Endothelial cell of umbilical vein (primary cell): ENCODE results near the gene SPRN. TPM values are rescaled to one million over a fixed set of nuclear protein-coding genes. Genes with fewer than 3 reads are reported as not detected.

Experiments used
- BruUV-seq: library from RNA; stranded (reverse); fragments of 400-500 nt; replicated peaks from 2 replicates; lab custom pipeline; 2021; lab: Mats Ljungman, UMichigan
- CTCF ChIA-PET: fragments of 300-600, 350-600 bp; sonication (Branson Sonifier 250); formaldehyde crosslinking; loops from one replicate; lab custom pipeline; 2021; ENCODE audit warnings: antibody characterized with exemption, inconsistent platforms; lab: Charles Lee
- POLR2A ChIA-PET: fragments of 300-600, 350-600 bp; sonication (Branson Sonifier 250); formaldehyde crosslinking; loops from one replicate; lab custom pipeline; 2021; ENCODE audit warnings: antibody characterized with exemption, inconsistent platforms; lab: Charles Lee
- DNase-seq: peaks from one replicate; pipeline ENCODE4 v3.0.0-alpha.2; 2011; ENCODE audit warnings: low read depth, low spot score
- FAIRE-seq: peaks from 2 replicates; lab custom pipeline; 2011; peaks lifted over from hg19 to GRCh38; lab: Jason Lieb, UNC
- H2AFZ ChIP-seq: 2 replicates; pipeline ENCODE4 v1.6.0; 2012; ENCODE audit warnings: low read depth, low read length, control low read depth, inconsistent platforms
- H3K27ac ChIP-seq: 2 replicates; pipeline ENCODE4 v1.5.1; 2011; ENCODE audit warnings: low read depth, mild to moderate bottlenecking, control low read depth, low read length, moderate library complexity; ENCODE audit not compliant: insufficient read depth
- H3K27me3 ChIP-seq, 2 experiments: 2 replicates each; pipeline versions ENCODE4 v1.6.0 to v1.6.1; 2011; ENCODE audit warnings: low read length in 2 of 2, mixed read lengths in 1 of 2; ENCODE audit not compliant: control insufficient read depth in 2 of 2, insufficient read depth in 2 of 2
- H3K36me3 ChIP-seq, 2 experiments: 2 replicates in 1 of 2; 3 replicates in 1 of 2; pipeline ENCODE4 v1.5.1; 2011; ENCODE audit warnings: low read length in 2 of 2, mild to moderate bottlenecking in 1 of 2, moderate library complexity in 1 of 2; ENCODE audit not compliant: control insufficient read depth in 2 of 2, insufficient read depth in 2 of 2; ENCODE audit errors: extremely low read depth in 1 of 2
- H3K4me1 ChIP-seq: 3 replicates; pipeline ENCODE4 v1.5.1; 2011; ENCODE audit warnings: mild to moderate bottlenecking, low read length; ENCODE audit not compliant: control insufficient read depth, insufficient read depth; ENCODE audit errors: extremely low read depth
- H3K4me2 ChIP-seq: 2 replicates; pipeline ENCODE4 v1.6.1; 2011; ENCODE audit warnings: low read length, control low read depth, mixed read lengths; ENCODE audit not compliant: insufficient read depth
- H3K4me3 ChIP-seq, 3 experiments: fragments of 200-600 bp in 1 of 3; sonication (generic), shearing (Covaris generic) in 1 of 3; replicated peaks in 1 of 3; 2 replicates each; pipeline ENCODE4 v1.5.1; 2011 to 2016; ENCODE audit warnings: control low read depth in 3 of 3, low read length in 3 of 3, mild to moderate bottlenecking in 2 of 3, inconsistent platforms in 1 of 3, low read depth in 1 of 3, moderate library complexity in 1 of 3; ENCODE audit not compliant: insufficient read depth in 1 of 3
- H3K79me2 ChIP-seq: 2 replicates; pipeline ENCODE4 v1.6.0; 2012; ENCODE audit warnings: low read length, inconsistent platforms; ENCODE audit not compliant: control insufficient read depth, insufficient read depth
- H3K9ac ChIP-seq: replicated peaks from 2 replicates; pipeline ENCODE3; 2011; ENCODE audit warnings: low read length, control low read depth; ENCODE audit not compliant: insufficient read depth; ENCODE audit errors: extremely low read depth
- H3K9me1 ChIP-seq: replicated peaks from 3 replicates; pipeline ENCODE4 v1.6.0; 2011; ENCODE audit warnings: mild to moderate bottlenecking, low read length; ENCODE audit not compliant: control insufficient read depth, insufficient read depth; ENCODE audit errors: extremely low read depth
- H3K9me3 ChIP-seq: replicated peaks from 2 replicates; pipeline ENCODE4 v1.5.1; 2012; ENCODE audit warnings: low read length, inconsistent platforms; ENCODE audit not compliant: control insufficient read depth, insufficient read depth
- H4K20me1 ChIP-seq: replicated peaks from 2 replicates; pipeline ENCODE3; 2011; ENCODE audit warnings: mild to moderate bottlenecking, low read length; ENCODE audit not compliant: control insufficient read depth, insufficient read depth; ENCODE audit errors: extremely low read depth
- EZH2 ChIP-seq: IDR thresholded peaks from 2 replicates; pipeline ENCODE4 v1.6.1; 2012; ENCODE audit warnings: borderline replicate concordance, low read depth, mild to moderate bottlenecking, moderate library complexity, low read length, inconsistent platforms; ENCODE audit not compliant: severe bottlenecking
- FOS ChIP-seq: IDR thresholded peaks from 2 replicates; pipeline ENCODE4 v1.6.1; 2011; ENCODE audit warnings: mild to moderate bottlenecking, low read length, moderate library complexity, borderline replicate concordance; ENCODE audit not compliant: insufficient read depth
- GATA2 ChIP-seq: IDR thresholded peaks from 2 replicates; pipeline ENCODE4 v1.7.0; 2011; ENCODE audit warnings: low read depth, mild to moderate bottlenecking, moderate library complexity, mixed read lengths, low read length; ENCODE audit not compliant: insufficient read length, insufficient read depth
- JUN ChIP-seq: IDR thresholded peaks from 2 replicates; pipeline ENCODE4 v1.6.1; 2011; ENCODE audit warnings: borderline replicate concordance, low read depth; ENCODE audit not compliant: insufficient read length, insufficient read depth
- MYC ChIP-seq: IDR thresholded peaks from one replicate; pipeline ENCODE4 v1.6.1; 2011; ENCODE audit warnings: mild to moderate bottlenecking, low read depth, low read length
- POLR2A ChIP-seq: IDR thresholded peaks from 2 replicates; pipeline ENCODE4 v1.6.1; 2012; ENCODE audit warnings: low read depth, mild to moderate bottlenecking, control low read depth, low read length
- POLR2AphosphoS5 ChIP-seq: IDR thresholded peaks from 2 replicates; pipeline ENCODE4 v1.6.1; 2012; ENCODE audit warnings: low read depth, mild to moderate bottlenecking, control low read depth, low read length, moderate library complexity; ENCODE audit not compliant: insufficient read depth
- dilution Hi-C: fragments of 300-500 bp; cut with MboI; formaldehyde crosslinking; loops from one replicate; pipeline ENCODE4 v1.15.0; 2019; ENCODE audit warnings: low sequenced_read_pairs; ENCODE audit not compliant: extremely low pct_ligation_motif_present
- intact Hi-C: fragments of 100-400 bp; cut with micrococcal nuclease; formaldehyde crosslinking; loops from one replicate; pipeline ENCODE4 v1.10.0; 2022
- polyA plus RNA-seq, 4 experiments: library from polyadenylated mRNA; depleted of rRNA in 3 of 4; stranded (reverse) in 3 of 4; unstranded in 1 of 4; fragments of >200 nt; gene quantifications; 2 replicates each; pipeline versions ENCODE4 v1.2.1 to v1.2.3, GENCODE V29; 2011 to 2012; ENCODE audit warnings: missing spikeins in 1 of 4
- total RNA-seq: library from RNA; stranded (reverse); gene quantifications from 2 replicates; pipeline ENCODE4 v1.2.3, GENCODE V29; 2021
- TF ChIP-seq, protein P1 (sequence below), 2 donors: IDR thresholded peaks; 1 replicate in 1 of 2; 2 replicates in 1 of 2; pipeline ENCODE4 v1.5.1; 2011; ENCODE audit warnings: low read length in 2 of 2, mild to moderate bottlenecking in 2 of 2, moderate library complexity in 2 of 2, control low read depth in 1 of 2, inconsistent platforms in 1 of 2, low read depth in 1 of 2; ENCODE audit not compliant: insufficient read depth in 1 of 2; ENCODE audit errors: extremely low read depth in 1 of 2
- TF ChIP-seq, protein P2 (sequence below): IDR thresholded peaks from 2 replicates; pipeline ENCODE4 v1.6.1; 2011; ENCODE audit not compliant: insufficient read depth, insufficient read length

The SPRN gene
- total and polyA plus RNA-seq, 2 donors (not counting 3 experiments of a cell fraction or from before 2014, with no cell fraction given): 0.13 TPM; not detected in 1

GRCh38 chr10:133391249-133391635 lies 33.2 kb downstream of the SPRN start:
- dilution Hi-C loops: no loop called here
- Histone ChIP-seq H3K36me3 (peaks cover 0 to 2% of the 10 kb centered on the region in 2 experiments), H3K4me3 (no peak overlapping the region), H3K9ac (no peak overlapping the region), H3K27ac (no peak overlapping the region), H3K79me2 (peaks cover 20% of the 10 kb centered on the region), H3K9me1 (no peaks in the 10 kb centered on the region), H4K20me1 (no peaks in the 10 kb centered on the region), H3K9me3 (no peaks in the 10 kb centered on the region), H3K27me3 (no peaks in the 10 kb centered on the region), H3K4me2 (no peak overlapping the region), H3K4me1 (peaks cover 9% of the 10 kb centered on the region), H2AFZ (no peak overlapping the region)
- no peak for DNase-seq
- no TSS peak for BruUV-seq
- TF ChIP-seq JUN (no peak), GATA2 (no peak), POLR2AphosphoS5 (no peak), MYC (no peak), POLR2A (no peak), FOS (no peak), EZH2 (no peak)
- TF ChIP-seq, protein P1, sequence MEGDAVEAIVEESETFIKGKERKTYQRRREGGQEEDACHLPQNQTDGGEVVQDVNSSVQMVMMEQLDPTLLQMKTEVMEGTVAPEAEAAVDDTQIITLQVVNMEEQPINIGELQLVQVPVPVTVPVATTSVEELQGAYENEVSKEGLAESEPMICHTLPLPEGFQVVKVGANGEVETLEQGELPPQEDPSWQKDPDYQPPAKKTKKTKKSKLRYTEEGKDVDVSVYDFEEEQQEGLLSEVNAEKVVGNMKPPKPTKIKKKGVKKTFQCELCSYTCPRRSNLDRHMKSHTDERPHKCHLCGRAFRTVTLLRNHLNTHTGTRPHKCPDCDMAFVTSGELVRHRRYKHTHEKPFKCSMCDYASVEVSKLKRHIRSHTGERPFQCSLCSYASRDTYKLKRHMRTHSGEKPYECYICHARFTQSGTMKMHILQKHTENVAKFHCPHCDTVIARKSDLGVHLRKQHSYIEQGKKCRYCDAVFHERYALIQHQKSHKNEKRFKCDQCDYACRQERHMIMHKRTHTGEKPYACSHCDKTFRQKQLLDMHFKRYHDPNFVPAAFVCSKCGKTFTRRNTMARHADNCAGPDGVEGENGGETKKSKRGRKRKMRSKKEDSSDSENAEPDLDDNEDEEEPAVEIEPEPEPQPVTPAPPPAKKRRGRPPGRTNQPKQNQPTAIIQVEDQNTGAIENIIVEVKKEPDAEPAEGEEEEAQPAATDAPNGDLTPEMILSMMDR (IDR thresholded peaks at IDR 0.05; ENCODE audit: extremely low read depth in 1 of 2, insufficient read depth in 1 of 2, low read depth in 1 of 2, low read length in 2 of 2): no peak
- TF ChIP-seq, protein P2, sequence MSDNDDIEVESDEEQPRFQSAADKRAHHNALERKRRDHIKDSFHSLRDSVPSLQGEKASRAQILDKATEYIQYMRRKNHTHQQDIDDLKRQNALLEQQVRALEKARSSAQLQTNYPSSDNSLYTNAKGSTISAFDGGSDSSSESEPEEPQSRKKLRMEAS: no peak
- no peak for FAIRE-seq
- intact Hi-C loops: loop anchor here (5.0 kb wide), 1 partner anchor 84 kb away; the partner anchor contains the start of genes TUBGCP2 and ZNF511
- CTCF ChIA-PET: interaction anchor here (0.7 to 0.9 kb wide), 2 partner anchors 61 to 67 kb away, joined by 3 to 4 read pairs; no protein-coding TSS in a partner anchor
- POLR2A ChIA-PET: no interaction called here
